WI38 (cell line): ENCODE results near the gene MYOM3.
"Not testable (repeated sequence)": the region's sequence is repeated elsewhere in the genome, so short reads cannot be mapped to it uniquely, and the experiment has no call there.

ENCODE experiments used
- H3K4me3 ChIP-seq: 2 replicates; pipeline ENCODE4 v1.5.1; 2011; ENCODE audit warnings: low read depth, mild to moderate bottlenecking, control low read depth, low read length
- TF ChIP-seq, protein P1 (sequence below): IDR thresholded peaks from 2 replicates; pipeline ENCODE4 v1.5.1; 2012; ENCODE audit warnings: low read depth, mild to moderate bottlenecking, control low read depth, low read length

The MYOM3 gene

DNA sequence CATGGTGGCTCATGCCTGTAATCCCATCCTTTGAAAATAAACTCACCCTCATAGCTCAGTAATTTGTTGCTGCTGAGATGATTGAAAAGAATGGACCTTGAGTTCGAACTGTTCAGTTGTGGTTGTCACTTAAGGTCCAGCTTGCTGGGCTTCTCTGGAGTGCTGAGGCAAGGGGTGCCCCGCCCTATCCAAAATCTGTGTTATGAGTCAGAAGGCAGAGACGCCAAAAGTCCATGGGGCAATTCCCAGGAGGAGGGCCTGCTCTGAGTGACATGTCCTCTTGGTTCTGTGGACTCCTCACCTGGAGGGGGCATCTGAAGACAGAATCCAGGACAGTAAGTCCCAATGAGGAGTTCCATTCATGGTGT, 64.8 kb downstream of the MYOM3 start:
- TF ChIP-seq, protein P1, sequence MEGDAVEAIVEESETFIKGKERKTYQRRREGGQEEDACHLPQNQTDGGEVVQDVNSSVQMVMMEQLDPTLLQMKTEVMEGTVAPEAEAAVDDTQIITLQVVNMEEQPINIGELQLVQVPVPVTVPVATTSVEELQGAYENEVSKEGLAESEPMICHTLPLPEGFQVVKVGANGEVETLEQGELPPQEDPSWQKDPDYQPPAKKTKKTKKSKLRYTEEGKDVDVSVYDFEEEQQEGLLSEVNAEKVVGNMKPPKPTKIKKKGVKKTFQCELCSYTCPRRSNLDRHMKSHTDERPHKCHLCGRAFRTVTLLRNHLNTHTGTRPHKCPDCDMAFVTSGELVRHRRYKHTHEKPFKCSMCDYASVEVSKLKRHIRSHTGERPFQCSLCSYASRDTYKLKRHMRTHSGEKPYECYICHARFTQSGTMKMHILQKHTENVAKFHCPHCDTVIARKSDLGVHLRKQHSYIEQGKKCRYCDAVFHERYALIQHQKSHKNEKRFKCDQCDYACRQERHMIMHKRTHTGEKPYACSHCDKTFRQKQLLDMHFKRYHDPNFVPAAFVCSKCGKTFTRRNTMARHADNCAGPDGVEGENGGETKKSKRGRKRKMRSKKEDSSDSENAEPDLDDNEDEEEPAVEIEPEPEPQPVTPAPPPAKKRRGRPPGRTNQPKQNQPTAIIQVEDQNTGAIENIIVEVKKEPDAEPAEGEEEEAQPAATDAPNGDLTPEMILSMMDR = no peak
- H3K4me3 ChIP-seq = no peak overlapping the region

- H3K4me3 ChIP-seq = no peak overlapping the region
- TF ChIP-seq, protein P1 = no peak
Observed at GRCh38 chr1:24045771-24046170, 66.2 kb downstream of the MYOM3 start.

- not testable (repeated sequence) for H3K4me3 ChIP-seq
Observed at GRCh38 chr1:24044672-24045071, 67.3 kb downstream of the MYOM3 start.

- no peak overlapping the region for H3K4me3 ChIP-seq
- TF ChIP-seq, protein P1 = no peak
Observed at GRCh38 chr1:24043345-24044032, 68.4 kb downstream of the MYOM3 start.

GRCh38 chr1:24042315-24042714, 69.6 kb downstream of the MYOM3 start:
- TF ChIP-seq, protein P1 = no peak
- no peak overlapping the region for H3K4me3 ChIP-seq

GRCh38 chr1:24036088-24036487, 75.8 kb downstream of the MYOM3 start:
- no peak overlapping the region for H3K4me3 ChIP-seq
- TF ChIP-seq, protein P1 = no peak

- no peak overlapping the region for H3K4me3 ChIP-seq
- TF ChIP-seq, protein P1 = no peak
Observed at GRCh38 chr1:24032981-24033380, 79.0 kb downstream of the MYOM3 start.

DNA sequence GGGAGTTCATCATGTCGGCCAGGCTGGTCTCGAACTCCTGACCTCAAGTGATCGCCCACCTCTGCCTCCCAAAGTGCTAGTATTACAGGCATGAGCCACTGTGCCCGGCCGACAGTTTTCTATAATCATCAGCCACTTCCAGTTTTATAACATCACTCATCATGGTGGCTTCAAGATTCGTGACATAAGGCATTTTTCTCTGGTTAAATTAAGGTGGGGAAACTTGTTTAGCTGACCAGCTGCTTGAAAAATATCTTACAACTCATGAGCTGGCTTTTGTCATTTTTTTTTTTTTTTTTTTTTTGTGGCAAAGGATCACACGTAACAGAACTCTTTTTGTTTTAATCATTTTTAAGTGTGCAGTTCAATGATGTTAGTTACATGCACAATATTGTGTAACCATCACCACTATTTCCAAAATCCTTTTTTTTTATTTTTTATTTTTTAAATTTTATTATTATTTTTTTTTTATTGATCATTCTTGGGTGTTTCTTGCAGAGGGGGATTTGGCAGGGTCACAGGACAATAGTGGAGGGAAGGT, 80.9 kb downstream of the MYOM3 start:
- H3K4me3 ChIP-seq = not testable (repeated sequence)
